ENCODE measurements around the gene MAGI1.

The MAGI1 gene

GRCh38 chr3:65419233-65419632 is 619.5 kb downstream of the MAGI1 start:
- Histone ChIP-seq H3K4me2 (ENCODE audit: low read depth, low read length, poor library complexity, severe bottlenecking) (no peak overlapping the region), H3F3A (ENCODE audit: low read depth) (no peaks in the 10 kb centered on the region), H3K9me2 (replicated peaks; ENCODE audit: low read depth, low read length) (no peaks in the 10 kb centered on the region), H3K36me3 (ENCODE audit: insufficient read depth, low read length) (no peaks in the 10 kb centered on the region), H3K27me3 (ENCODE audit: insufficient read depth, low read length, poor library complexity, severe bottlenecking) (no peaks in the 10 kb centered on the region), H3K9ac (ENCODE audit: low read depth, low read length, poor library complexity, severe bottlenecking) (no peak overlapping the region), H3K4me3 (ENCODE audit: low read length, poor library complexity, severe bottlenecking) (no peak overlapping the region), H4K20me1 (ENCODE audit: insufficient read depth, low read length, poor library complexity, severe bottlenecking) (no peaks in the 10 kb centered on the region), H3K9me3 (ENCODE audit: insufficient read depth, low read depth, low read length) (no peaks in the 10 kb centered on the region), H3K4me1 (ENCODE audit: insufficient read depth, low read length, poor library complexity, severe bottlenecking) (no peaks in the 10 kb centered on the region), H3K79me2 (ENCODE audit: insufficient read depth, low read length) (no peaks in the 10 kb centered on the region), H2AFZ (ENCODE audit: low read length) (no peak overlapping the region)
- TF ChIP-seq CTCF (conservative IDR thresholded peaks at IDR 0.05; ENCODE audit: low read length) = no peak

- no peak overlapping the region for H2AFZ ChIP-seq (ENCODE audit: low read length)
- no peaks in the 10 kb centered on the region for H4K20me1 ChIP-seq (ENCODE audit: insufficient read depth, low read length, poor library complexity, severe bottlenecking)
- no peaks in the 10 kb centered on the region for H3K36me3 ChIP-seq (ENCODE audit: insufficient read depth, low read length)
- no peaks in the 10 kb centered on the region for H3F3A ChIP-seq (ENCODE audit: low read depth)
- H3K4me3 ChIP-seq (ENCODE audit: low read length, poor library complexity, severe bottlenecking) = no peak overlapping the region
- H3K4me2 ChIP-seq (ENCODE audit: low read depth, low read length, poor library complexity, severe bottlenecking) = no peak overlapping the region
- TF ChIP-seq EZH2phosphoT487 (IDR thresholded peaks at IDR 0.05; ENCODE audit: borderline replicate concordance) = no peak
- no peak for TF ChIP-seq CTCF (conservative IDR thresholded peaks at IDR 0.05; ENCODE audit: low read length)
- H3K4me1 ChIP-seq (ENCODE audit: insufficient read depth, low read length, poor library complexity, severe bottlenecking) = peaks cover 7% of the 10 kb centered on the region
- no peaks in the 10 kb centered on the region for H3K9me3 ChIP-seq (ENCODE audit: insufficient read depth, low read depth, low read length)
- no peaks in the 10 kb centered on the region for H3K79me2 ChIP-seq (ENCODE audit: insufficient read depth, low read length)
- no peaks in the 10 kb centered on the region for H3K27me3 ChIP-seq (ENCODE audit: insufficient read depth, low read length, poor library complexity, severe bottlenecking)
- no peak overlapping the region for H3K9ac ChIP-seq (ENCODE audit: low read depth, low read length, poor library complexity, severe bottlenecking)
- H3K9me2 ChIP-seq (replicated peaks; ENCODE audit: low read depth, low read length) = no peaks in the 10 kb centered on the region
Measured at GRCh38 chr3:65413891-65414290, 624.8 kb downstream of the MAGI1 start.

- TF ChIP-seq EZH2phosphoT487 (IDR thresholded peaks at IDR 0.05; ENCODE audit: borderline replicate concordance) = no peak
- peak; percentile 45 for TF ChIP-seq CTCF (conservative IDR thresholded peaks at IDR 0.05; ENCODE audit: low read length)
- H3K4me2 ChIP-seq (ENCODE audit: low read depth, low read length, poor library complexity, severe bottlenecking) = no peak overlapping the region
- H3K79me2 ChIP-seq (ENCODE audit: insufficient read depth, low read length) = no peaks in the 10 kb centered on the region
- no peaks in the 10 kb centered on the region for H3F3A ChIP-seq (ENCODE audit: low read depth)
- no peaks in the 10 kb centered on the region for H3K36me3 ChIP-seq (ENCODE audit: insufficient read depth, low read length)
- H4K20me1 ChIP-seq (ENCODE audit: insufficient read depth, low read length, poor library complexity, severe bottlenecking) = no peaks in the 10 kb centered on the region
- H3K9ac ChIP-seq (ENCODE audit: low read depth, low read length, poor library complexity, severe bottlenecking) = no peak overlapping the region
- H3K9me3 ChIP-seq (ENCODE audit: insufficient read depth, low read depth, low read length) = no peaks in the 10 kb centered on the region
- peaks cover 7% of the 10 kb centered on the region for H3K4me1 ChIP-seq (ENCODE audit: insufficient read depth, low read length, poor library complexity, severe bottlenecking)
- no peak overlapping the region for H3K4me3 ChIP-seq (ENCODE audit: low read length, poor library complexity, severe bottlenecking)
- no peak overlapping the region for H2AFZ ChIP-seq (ENCODE audit: low read length)
- H3K9me2 ChIP-seq (replicated peaks; ENCODE audit: low read depth, low read length) = no peaks in the 10 kb centered on the region
- H3K27me3 ChIP-seq (ENCODE audit: insufficient read depth, low read length, poor library complexity, severe bottlenecking) = no peaks in the 10 kb centered on the region
Measured at GRCh38 chr3:65412588-65412987, 626.1 kb downstream of the MAGI1 start.

All from Loucy (cell line).